NCI-H1694 treated with DMSO at 0.1 percent for 48 hours (cell line): ENCODE data around the gene IQCE.
"Not testable (repeated sequence)": the region's sequence is repeated elsewhere in the genome, so short reads cannot be mapped to it uniquely, and the experiment has no call there.

Source experiments
- DNase-seq: peaks from one replicate; lab custom pipeline; 2025; lab: John Stamatoyannopoulos, UW

Gene IQCE

DNA sequence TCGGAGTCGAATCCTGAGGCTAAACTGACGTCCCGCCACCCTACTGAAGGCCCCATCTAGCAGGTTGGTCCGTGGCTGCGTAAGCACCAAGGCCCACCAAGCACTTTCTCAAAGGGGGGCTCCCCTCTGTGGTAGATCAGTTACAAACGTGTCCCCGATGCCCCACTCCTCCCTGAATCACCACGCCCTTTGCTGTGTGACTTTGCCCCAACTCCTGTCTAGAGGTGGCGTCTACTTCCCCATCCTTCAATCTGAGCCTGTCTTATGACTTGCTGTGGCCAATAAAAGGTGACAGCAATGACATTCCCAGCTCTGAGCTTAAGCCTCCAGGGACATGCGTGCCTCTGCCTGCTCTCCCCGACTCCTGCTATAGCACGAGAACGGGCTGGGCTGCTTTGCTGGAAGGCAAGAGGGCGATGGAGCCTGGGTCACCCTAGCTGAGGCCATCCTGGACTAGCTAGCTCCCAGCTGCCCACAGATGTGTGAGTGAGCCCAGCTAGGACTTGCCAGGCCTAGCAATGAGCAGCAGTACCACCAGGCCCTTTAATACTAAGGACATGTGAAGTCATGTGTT lies 26.5 kb upstream of the IQCE start:
- not testable (repeated sequence) for DNase-seq

DNA sequence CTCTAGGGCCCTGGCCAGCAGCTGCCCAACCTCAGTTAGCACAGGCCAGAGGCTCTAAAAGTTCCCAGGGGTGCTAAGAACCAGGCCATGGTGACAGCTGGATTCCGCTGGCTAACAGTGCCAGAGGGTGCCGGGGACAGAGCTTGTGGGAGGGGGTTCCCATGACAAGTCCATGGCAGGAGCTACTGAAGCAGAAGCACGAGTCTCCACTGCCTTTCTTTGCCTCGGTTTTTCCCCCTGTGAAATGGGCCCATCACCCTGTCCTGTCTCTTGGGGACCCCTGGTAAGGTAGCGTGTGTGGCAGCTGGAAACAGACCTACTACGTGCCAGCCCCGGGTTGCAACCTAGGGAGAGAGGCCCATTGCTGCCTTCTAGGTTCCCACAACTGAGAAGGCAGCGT lies 26.0 kb upstream of the IQCE start:
- not testable (repeated sequence) for DNase-seq

DNA sequence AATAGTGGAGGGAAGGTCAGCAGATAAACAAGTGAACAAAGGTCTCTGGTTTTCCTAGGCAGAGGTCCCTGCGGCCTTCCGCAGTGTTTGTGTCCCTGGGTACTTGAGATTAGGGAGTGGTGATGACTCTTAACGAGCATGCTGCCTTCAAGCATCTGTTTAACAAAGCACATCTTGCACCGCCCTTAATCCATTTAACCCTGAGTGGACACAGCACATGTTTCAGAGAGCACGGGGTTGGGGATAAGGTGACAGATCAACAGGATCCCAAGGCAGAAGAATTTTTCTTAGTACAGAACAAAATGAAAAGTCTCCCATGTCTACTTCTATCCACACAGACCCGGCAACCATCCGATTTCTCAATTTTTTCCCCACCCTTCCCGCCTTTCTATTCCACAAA lies 25.2 kb upstream of the IQCE start:
- not testable (repeated sequence) for DNase-seq

DNA sequence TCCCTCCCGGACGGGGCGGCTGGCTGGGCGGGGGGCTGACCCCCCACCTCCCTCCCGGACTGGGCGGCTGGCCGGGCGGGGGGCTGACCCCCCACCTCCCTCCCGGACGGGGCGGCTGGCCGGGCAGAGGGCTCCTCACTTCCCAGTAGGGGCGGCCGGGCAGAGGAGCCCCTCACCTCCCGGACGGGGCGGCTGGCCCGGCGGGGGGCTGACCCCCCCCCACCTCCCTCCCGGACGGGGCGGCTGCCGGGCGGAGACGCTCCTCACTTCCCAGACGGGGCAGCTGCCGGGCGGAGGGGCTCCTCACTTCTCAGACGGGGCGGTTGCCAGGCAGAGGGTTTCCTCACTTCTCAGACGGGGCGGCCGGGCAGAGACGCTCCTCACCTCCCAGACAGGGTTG lies 24.6 kb upstream of the IQCE start:
- DNase-seq, result not testable (repeated sequence)

DNA sequence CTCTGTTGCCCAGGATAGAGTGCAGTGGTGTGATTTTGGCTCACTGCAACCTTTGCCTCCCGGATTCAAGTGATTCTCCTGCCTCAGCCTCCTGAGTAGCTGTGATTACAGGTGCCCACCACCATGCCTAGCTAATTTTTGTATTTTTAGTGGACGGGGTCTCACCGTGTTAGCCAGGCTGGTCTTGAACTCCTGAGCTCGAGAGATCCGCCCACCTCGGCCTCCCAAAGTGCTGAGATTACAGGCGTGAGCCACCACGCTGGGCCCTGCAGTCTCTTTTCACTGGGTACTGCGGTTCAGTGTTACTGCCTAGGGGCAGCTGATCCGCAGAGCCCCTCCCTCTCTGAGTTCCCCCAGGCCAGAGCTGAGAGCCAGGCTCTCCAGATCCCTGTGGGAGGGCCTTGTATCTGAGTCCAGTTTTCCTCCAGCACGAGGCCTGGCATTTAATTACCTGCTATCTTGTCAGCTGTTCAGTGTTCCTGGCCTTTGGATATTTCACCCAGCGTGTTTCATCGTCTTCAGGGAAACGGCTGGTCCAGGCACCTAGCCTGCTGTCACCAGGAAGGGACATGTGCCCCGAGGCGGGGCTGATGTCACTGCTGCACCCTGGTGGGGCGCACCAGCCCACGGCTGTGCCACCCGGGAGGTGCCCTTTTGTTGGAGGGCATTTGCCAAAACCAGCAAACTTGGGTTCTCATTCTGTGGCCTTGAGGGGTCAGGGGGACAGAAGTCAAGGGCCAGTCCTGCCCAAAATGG lies 22.7 kb upstream of the IQCE start:
- not testable (repeated sequence) for DNase-seq

DNA sequence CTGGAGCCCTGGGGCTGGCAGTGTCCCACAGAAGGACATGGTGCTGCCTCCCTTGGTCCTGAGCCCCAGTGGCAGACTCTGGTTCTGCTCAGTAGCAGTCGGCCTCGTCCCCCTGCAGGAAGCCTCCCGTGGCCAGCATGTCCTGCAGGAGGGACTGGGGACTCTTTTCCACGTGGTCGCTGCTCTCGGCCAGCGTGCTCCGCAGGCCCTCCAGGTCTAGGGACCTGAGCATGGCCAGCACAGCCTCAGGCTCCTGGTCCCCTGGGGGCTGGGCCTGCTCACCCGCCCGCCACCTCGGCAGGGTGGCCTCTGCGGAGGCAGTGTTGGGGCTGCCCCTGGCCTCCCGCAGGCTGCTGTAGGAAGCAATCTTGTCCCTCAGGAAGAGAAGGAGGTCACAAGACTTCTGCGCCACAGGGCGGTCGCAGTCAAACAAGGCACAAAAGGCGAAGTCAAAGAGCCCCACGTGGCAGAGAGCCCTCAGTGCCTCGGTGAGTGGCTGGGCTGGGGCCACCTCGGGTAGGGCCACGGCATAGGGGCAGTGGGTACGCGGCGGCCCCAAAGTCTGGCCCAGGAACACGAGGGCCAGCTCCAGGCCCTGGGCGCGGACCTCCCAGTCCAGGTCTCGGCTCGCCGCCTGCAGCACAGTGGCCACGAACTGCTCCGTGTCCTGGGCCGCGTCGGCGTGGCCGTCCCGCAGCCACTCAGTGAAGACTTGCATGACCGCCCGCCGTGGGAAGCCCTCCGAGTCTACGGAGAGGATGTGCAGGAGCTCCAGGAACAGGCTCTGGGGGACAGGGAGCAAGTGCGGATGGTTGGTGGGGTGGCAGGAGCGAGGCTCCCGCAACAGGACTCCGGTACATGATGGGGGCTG lies 20.6 kb upstream of the IQCE start:
- no peak for DNase-seq

DNA sequence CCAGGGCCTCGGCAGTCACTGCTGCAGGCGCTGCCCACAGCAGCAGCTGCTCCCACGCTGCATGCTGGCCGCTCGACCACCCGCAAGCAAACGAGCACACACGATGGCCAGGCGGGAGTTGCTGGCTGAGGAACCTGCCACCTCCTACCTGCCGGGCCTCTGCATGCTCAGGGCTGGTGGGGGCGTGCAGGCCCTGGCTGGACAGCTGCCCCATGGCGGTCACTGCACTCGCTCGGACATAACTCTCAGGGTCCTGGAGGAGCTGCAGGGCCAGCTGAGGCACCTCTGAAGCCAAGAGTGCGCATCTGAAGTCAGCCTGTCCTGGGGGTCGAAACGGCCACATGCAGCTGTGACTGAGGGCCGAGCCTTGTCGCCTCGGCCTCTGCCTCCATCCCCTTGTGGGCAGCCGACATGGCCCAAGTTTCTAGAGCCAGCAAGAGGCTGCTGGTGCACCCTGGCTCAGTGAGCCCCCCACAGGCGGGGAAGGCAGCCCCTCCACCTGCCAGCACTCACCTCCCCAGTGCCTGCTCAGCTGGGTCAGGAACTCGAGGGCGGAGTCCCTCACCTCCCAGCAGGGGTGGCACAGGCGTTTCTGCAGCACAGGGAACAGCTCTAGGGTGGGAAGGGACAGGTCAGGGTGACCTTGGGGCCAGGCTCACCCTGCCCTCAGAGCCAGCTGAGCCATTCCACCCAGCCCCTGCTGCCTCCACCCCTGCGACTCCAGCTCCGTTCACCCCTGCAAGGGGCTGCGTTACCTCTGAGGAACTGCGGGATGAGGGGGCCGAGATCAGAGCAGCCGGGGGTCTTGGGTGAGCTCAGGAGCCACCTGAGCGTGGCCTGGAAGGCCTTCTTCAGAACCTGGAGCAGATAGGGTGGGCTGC lies 19.5 kb upstream of the IQCE start:
- no peak for DNase-seq

DNA sequence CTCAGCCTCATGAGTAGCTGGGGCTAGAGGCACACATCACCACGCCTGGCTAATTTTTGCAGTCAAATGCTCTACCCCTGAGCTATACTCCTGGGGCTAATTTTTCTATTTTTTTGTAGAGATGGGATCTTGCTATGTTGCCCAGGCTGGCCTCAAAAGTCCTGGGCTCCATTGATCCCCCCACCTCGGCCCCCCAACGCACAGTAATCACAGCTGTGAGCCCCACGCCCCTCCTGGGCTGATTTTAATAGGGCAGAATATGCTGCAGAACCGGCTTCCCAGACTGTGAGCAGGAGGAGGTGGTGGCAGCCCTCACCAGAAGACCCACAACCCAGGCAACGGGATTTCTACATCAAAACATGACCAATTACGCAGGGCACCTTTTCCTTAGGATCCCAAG lies 18.6 kb upstream of the IQCE start:
- DNase-seq, result no peak

DNA sequence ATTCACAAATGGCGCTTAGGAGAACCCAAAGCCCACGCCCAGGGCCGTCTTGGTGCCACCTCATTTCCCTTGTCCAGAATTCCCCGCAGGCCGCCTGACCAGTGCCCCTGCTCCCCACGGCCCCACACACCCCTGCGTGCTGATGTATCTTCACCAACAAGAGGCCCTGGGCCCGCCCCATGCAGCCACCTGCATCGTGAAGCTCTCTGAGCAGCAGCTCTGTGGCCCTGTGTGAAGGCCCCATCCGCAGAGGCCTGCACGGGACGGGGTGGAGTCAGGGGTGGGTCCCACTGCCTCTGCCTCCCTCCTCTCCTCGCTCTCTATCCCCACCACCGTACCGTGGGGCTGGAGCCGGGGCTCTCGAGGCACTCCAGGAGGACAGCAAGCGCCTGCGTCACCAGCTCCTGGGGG lies 18.1 kb upstream of the IQCE start:
- no peak for DNase-seq

DNA sequence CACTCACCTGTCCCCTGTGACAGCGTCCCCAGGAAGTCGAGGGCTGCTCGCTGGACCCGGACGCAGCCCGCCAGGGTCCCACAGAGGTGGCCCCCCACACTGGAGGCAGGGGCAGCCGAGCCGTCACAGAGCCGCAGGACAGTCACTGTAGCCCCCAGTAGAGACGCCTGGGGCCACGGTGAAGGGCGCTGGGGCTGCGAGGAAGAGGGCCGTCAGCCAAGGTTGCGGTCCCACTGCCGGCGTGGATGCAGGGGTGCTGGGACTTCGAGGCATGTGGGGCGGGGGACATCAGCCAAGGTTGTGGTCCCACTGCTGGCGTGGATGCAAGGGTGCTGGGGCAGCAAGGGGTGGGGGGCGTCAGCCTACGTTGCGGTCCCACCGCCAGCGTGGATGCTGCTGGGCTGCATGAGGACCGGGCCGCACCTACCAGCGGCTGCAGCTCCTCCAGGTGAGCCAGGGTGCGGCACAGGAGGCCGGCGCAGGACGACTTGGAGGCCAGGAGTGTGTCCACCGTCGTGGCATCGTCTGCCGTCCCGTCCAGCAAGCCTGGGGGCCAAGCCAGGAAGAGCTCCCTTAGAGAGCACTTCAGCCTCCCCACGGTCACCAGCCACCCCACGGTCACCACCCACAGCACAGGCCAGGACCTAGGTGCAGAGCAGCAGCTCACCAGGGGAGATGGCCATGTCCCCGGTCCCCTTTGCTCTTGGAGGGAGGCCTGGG lies 17.3 kb upstream of the IQCE start:
- no peak for DNase-seq

DNA sequence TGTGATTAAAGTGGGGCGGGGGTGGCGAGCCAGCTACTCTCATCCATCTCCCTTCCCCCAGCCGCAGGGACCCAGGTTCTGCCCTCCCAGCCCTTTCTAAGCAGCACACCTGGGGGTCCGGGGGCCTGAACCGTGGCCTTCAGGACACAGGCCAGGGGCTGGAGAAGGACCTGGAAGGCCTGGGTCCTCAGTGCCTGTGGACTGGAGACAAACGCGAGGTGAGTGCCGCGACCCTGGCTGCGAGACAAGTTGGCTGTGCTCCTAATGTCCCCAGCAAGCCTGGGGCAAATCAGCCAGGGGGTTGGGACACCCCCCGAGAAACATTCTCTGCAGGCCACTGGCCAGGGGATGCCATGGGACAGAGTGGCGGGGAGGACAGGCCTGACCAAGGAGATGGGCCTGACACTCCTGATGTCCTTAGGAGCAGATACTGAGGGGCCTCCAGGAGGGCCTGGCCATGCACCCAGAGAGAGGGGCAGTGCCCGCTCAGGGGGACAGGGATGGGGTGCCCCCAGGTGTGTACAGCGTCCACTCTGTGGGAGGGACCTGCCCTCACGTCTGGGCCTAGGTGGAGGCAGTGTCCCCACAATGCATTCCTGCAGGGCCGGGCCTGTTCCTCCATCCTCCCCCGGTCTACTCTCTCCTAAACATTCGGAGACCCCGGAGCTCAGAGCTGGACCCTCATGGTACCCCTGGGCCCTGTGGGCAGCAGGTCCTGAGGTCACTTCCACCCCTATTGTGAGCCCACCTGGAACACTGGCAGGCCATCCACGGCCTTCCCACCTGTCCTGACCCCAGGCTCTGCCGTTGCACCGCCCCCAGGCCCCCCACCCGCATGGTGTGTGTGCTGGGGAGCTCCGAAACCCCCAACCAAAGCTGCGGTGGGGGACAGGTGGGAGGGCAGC lies 16.5 kb upstream of the IQCE start:
- DNase-seq, result no peak

DNA sequence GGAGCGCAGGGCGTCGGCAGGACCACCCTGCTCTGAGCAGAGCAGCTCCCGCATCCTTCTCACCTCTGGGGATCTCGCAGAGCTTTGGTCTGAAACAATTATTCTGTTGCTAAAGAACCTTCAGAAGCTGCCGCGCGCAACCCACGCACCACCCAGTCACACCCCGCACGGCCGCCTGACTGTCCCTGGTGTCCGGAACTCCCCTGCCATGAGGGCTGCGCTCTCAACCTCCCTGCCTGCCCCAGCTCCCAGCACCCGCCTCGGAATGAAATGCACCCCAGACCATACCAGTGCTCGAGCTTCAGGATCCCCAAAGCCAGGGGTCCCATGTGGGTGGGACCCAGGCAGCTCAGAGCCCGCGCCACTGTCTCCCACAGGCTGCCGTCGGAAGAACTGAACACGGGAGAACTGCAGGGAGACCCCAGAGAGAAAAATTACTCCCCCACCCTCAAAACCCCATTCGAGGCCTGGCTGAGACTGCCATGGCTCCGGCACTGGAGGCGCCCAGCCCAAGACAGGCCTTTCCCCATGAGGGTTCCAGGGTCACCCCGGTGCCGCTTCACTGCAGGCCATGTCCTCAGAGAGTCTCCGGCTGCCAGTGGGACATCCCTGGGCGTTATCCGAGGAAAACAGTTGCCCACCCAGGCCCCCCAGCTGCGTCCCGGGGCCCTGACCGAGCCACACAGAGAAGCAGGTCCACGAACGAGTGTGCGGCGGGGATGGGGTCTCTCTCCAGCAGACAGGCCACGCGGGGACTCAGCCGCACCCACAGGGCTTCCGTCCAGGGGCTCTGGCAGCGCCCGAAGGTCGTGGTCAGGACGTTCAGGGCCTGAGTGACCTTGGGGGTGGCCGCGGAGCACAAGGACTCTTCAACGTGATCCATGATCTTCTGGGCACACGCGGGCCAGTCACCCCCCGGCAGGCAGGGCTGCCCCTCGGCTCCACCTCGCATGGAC lies 15.6 kb upstream of the IQCE start:
- no peak for DNase-seq

DNA sequence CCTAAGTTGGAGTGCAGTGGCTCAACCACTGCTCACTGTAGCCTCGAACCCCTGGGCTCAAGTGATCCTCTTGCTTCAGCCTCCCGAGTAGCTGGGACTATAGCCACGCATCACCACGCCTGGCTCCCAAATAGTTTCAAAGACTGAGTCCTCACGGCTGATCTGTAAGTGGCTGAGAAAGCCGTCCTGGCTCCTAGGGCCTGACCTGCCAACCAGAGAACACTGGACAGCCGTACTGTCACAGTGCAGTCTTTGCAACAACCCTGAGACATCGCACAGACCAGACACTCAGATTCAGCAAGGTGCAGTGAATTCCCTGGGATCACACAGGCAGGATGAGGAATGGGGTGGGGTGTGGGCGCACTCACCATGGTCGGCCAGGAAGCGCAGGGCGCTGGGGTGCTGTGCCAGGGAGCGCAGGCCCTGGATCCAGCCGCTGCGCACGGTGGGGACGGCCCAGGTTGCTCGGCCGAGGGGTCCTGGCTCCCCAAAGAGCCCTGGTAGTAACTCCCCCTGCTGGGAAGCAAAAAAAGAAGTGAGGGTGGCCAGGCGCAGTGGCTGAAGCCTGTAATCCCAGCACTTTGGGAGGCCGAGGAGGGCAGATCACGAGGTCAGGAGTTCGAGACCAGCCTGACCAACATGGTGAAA lies 14.1 kb upstream of the IQCE start:
- no peak for DNase-seq

DNA sequence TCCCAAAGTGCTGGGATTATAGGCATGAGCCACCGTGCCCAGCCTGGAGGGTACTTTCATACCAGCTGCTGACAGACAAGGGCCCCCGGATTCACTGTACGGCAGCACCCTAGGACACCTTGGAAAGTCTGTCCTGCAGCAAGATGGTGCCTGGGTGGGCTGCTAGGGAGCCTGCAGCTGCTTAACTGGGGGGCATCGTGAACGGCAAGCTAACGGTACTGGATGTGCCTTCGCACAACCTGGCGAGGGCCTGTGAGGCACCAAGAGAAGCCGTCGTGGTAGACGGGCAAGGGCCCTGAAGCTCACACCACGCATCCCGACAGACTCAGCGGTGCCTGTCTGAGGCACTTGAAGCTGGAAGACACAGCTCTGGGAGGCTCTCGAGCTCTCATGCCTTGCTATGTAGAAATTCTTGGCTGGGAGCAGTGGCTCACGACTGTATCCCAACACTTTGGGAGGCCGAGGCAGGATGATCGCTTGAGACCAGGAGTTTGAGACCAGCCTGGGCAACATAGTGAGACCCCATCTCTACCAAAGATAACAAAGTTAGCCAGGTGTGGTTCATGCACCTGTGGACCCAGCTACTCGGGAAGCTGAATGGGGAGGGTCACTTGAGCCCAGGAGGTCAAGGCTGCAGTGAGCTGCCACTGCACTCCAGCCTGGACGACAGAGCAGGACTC lies 12.9 kb upstream of the IQCE start:
- no peak for DNase-seq

DNA sequence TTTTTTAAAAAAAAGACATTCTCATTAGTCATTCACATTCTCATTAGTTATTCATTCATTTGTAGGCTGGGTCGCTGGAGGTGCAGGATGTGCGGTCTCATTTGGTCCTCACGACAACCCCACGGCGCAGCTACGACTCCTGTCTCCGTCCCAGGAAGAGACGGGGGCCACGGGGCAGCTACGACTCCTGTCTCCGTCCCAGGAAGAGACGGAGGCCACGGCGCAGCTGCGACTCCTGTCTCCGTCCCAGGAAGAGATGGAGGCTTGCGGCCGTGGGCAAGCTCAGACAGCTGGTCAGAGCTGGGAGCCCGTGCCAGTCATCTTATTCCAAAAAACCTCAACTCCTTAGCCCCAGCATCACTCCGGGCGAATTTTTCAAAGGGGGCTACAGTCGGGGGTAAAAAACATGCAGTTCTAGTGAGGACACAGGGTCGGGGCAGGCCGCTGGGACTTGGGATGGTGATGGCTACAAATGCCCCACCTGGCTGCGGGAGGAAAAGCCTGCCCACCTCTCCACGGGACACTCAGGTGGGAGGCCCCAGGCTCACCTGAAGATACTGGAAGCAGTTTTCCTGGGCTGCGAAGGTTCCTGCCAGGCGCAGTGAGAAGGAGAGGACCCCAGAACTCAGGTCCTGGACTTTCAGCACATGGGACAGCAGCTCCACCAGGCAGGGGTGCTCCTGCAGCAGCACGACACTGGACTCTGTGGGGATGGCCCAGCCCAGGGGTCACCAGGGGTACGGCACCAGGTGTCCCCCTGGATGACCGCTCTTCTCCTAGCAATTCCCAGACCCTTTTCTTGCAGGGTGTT lies 11.8 kb upstream of the IQCE start:
- no peak for DNase-seq

DNA sequence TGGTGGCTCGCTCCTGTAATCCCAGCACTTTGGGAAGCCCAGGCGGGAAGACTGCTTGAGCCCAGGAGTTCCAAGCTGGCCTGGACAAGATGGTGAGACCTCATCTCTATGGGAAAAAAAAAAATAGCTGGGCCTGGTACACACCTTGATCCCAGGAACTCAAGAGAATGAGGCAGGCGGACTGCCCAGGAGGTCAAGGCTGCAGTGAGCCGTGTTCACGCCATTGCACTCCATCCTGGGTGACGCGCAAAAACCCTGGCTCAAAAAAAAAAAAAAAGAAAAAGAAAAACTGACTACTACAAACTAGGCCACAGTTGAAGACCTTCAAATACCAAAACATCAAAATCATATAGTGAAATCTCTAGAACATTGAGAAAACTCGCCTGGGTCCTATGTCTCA lies 7.4 kb upstream of the IQCE start:
- DNase-seq, result no peak

DNA sequence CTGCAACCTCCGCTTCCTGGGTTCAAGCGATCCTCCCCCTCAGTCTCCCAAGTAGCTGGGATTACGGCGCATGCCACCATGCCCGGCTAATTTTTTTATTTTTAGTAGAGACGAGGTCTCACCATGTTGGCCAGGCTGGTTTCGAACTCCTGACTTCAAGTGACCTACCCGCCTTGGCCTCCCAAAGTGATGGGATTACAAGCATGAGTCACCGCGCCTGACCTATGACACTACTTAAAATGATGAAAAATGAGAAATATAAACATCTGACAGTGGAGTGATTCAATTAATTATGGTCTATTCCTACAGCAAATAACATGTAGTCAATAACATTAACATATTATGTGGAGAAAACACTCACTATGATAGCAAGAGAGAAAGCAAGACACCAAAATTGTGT lies 5.7 kb upstream of the IQCE start:
- no peak for DNase-seq
